ENCODE data around the gene MIDN.

MIDN gene

GRCh38 chr19:1262623-1263123 lies 14.3 kb downstream of the MIDN start:
- ChIA-PET CTCF (interaction anchor here (11.3 kb wide), 1 partner anchor 18 kb away, joined by 299 read pairs; no protein-coding TSS in a partner anchor), POLR2A (interaction anchor here (0.6 to 7.7 kb wide), 4 partner anchors 6 to 1799 kb away, joined by 4 to 407 read pairs (median 22); no protein-coding TSS in a partner anchor)
- Histone ChIP-seq H3K4me1 (ENCODE audit: control insufficient read depth, insufficient read depth, low read length) (peaks cover 27% of the 10 kb centered on the region), H3K27ac (ENCODE audit: extremely low read depth, low read depth, low read length) (no peak overlapping the region), H3K36me3 (ENCODE audit: control insufficient read depth in 2 of 2, insufficient read depth in 1 of 2, low read length in 2 of 2) (peaks cover 2 to 5% of the 10 kb centered on the region in 2 experiments), H3K4me3 (ENCODE audit: low read depth, low read length) (peak overlapping the region; percentile 6; the same call in 1 of the 2 replicates), H3K9me3 (ENCODE audit: control insufficient read depth, insufficient read depth, low read depth, low read length) (no peaks in the 10 kb centered on the region)
- TF ChIP-seq SP2 (tag by site-specific recombination; IDR thresholded peaks at IDR 0.05) = 0 out of 2 replicates have a peak, but pooled peaks have one; percentile 9
- peak; percentile 55; the same call in 1 of the 2 replicates for TF ChIP-seq PRDM1 (tag by site-specific recombination; IDR thresholded peaks at IDR 0.05)
- no peak for TF ChIP-seq ZNF48 (tag by site-specific recombination; IDR thresholded peaks at IDR 0.05)
- TF ChIP-seq KLF17 (tag by site-specific recombination; IDR thresholded peaks at IDR 0.05) = peak; percentile 99; the same call in 1 of the 2 replicates
- peak; percentile 29; the same call in 1 of the 2 replicates for TF ChIP-seq PATZ1 (tag by site-specific recombination; IDR thresholded peaks at IDR 0.05)
- peak; percentile 99 for TF ChIP-seq KLF1 (tag by site-specific recombination; IDR thresholded peaks at IDR 0.05)
- peak; percentile 50; the same call in 1 of the 2 replicates for TF ChIP-seq HIC1 (tag by site-specific recombination; IDR thresholded peaks at IDR 0.05)
- peak; percentile 80 for TF ChIP-seq KLF8 (tag by site-specific recombination; IDR thresholded peaks at IDR 0.05)
- TF ChIP-seq SP7 (tag by site-specific recombination; IDR thresholded peaks at IDR 0.05) = peak; percentile 62
- TF ChIP-seq ZNF138 (tag by site-specific recombination; IDR thresholded peaks at IDR 0.05; ENCODE audit: borderline replicate concordance) = no peak
- TF ChIP-seq ZFHX2 (tag by site-specific recombination; conservative IDR thresholded peaks at IDR 0.05) = peak; percentile 99
- peak; percentile 13; the same call in 1 of the 2 replicates for TF ChIP-seq ZBTB8A (tag by site-specific recombination; IDR thresholded peaks at IDR 0.05)
- TF ChIP-seq ZNF366 (tag by site-specific recombination; conservative IDR thresholded peaks at IDR 0.05) = peak; percentile 39; the same call in 1 of the 2 replicates
- no peak for TF ChIP-seq ZNF394 (tag by site-specific recombination; IDR thresholded peaks at IDR 0.05; ENCODE audit: borderline replicate concordance)
- TF ChIP-seq ZNF398 (tag by site-specific recombination; IDR thresholded peaks at IDR 0.05) = peak; percentile 70
- TF ChIP-seq ZNF341 (tag by site-specific recombination; IDR thresholded peaks at IDR 0.05; ENCODE audit: low read depth) = peak; percentile 47; the same call in 1 of the 2 replicates
- TF ChIP-seq BCL11B (tag by site-specific recombination; IDR thresholded peaks at IDR 0.05; ENCODE audit: low read depth) = peak; percentile 82; the same call in 1 of the 2 replicates
- 0 out of 2 replicates have a peak, but pooled peaks have one; percentile 16 for TF ChIP-seq WT1 (tag by site-specific recombination; IDR thresholded peaks at IDR 0.05)
- TF ChIP-seq SETDB1 (IDR thresholded peaks at IDR 0.05; ENCODE audit: insufficient read length, low read length) = no peak
- 0 out of 2 replicates have a peak, but pooled peaks have one; percentile 66 for TF ChIP-seq BCL11A (tag by site-specific recombination; IDR thresholded peaks at IDR 0.05; ENCODE audit: low read depth)
- no peak for TF ChIP-seq ZNF544 (tag by site-specific recombination; IDR thresholded peaks at IDR 0.05)
- peak; percentile 95 for TF ChIP-seq EGR2 (tag by site-specific recombination; IDR thresholded peaks at IDR 0.05; ENCODE audit: low read depth)
- no peak for TF ChIP-seq ZNF155 (tag by site-specific recombination; IDR thresholded peaks at IDR 0.05)
- TF ChIP-seq SP3 (tag by site-specific recombination; IDR thresholded peaks at IDR 0.05) = peak; percentile 58; the same call in 1 of the 2 replicates
- TF ChIP-seq ZBTB10 (tag by site-specific recombination; IDR thresholded peaks at IDR 0.05) = 0 out of 2 replicates have a peak, but pooled peaks have one; percentile 57
